Measurements from ENCODE around the gene TRIP12. TPM values are rescaled to one million over a fixed set of nuclear protein-coding genes. Genes with fewer than 3 reads are reported as not detected.

TRIP12 gene
- total RNA-seq, 1 donor from 2014 or later, result 162 TPM

- no peaks in the 10 kb centered on the region for H3K27me3 ChIP-seq
- no peak overlapping the region for H3K4me3 ChIP-seq
- H3K27ac ChIP-seq, result no peak overlapping the region
- no peaks in the 10 kb centered on the region for H3K4me1 ChIP-seq
- no peaks in the 10 kb centered on the region for H3K9me3 ChIP-seq
- no peak for DNase-seq (ENCODE audit: extremely low spot score in 2 of 2)
- TF ChIP-seq POLR2A (IDR thresholded peaks at IDR 0.05), result no peak
- TF ChIP-seq CTCF (IDR thresholded peaks at IDR 0.05), result no peak
- no peak for TF ChIP-seq POLR2AphosphoS5 (IDR thresholded peaks at IDR 0.05; ENCODE audit: insufficient read depth in 1 of 2, low read depth in 1 of 2)
- peaks cover 0 to 37% of the 10 kb centered on the region in 2 donors for H3K36me3 ChIP-seq
- intact Hi-C loops (cut with DNase I), result no loop called here
Measured at GRCh38 chr2:229860334-229860733, 61.5 kb downstream of the TRIP12 start.

GRCh38 chr2:229858351-229858750 is 63.5 kb downstream of the TRIP12 start:
- Histone ChIP-seq H3K4me1 (peaks cover 8% of the 10 kb centered on the region), H3K27me3 (no peaks in the 10 kb centered on the region), H3K9me3 (no peaks in the 10 kb centered on the region), H3K27ac (no peak overlapping the region), H3K36me3 (peaks cover 0 to 37% of the 10 kb centered on the region in 2 donors), H3K4me3 (no peak overlapping the region)
- no peak for DNase-seq (ENCODE audit: extremely low spot score in 2 of 2)
- intact Hi-C loops (cut with DNase I), result no loop called here
- TF ChIP-seq POLR2A (IDR thresholded peaks at IDR 0.05) (no peak), POLR2AphosphoS5 (IDR thresholded peaks at IDR 0.05; ENCODE audit: insufficient read depth in 1 of 2, low read depth in 1 of 2) (no peak), CTCF (IDR thresholded peaks at IDR 0.05) (no peak)

GRCh38 chr2:229857634-229858033 is 64.2 kb downstream of the TRIP12 start:
- Histone ChIP-seq H3K27ac (no peak overlapping the region), H3K36me3 (peaks cover 0 to 34% of the 10 kb centered on the region in 2 donors), H3K27me3 (no peaks in the 10 kb centered on the region), H3K4me1 (peaks cover 14% of the 10 kb centered on the region), H3K4me3 (no peak overlapping the region), H3K9me3 (no peaks in the 10 kb centered on the region)
- intact Hi-C loops (cut with DNase I), result no loop called here
- DNase-seq (ENCODE audit: extremely low spot score in 2 of 2), result no peak
- no peak for TF ChIP-seq POLR2AphosphoS5 (IDR thresholded peaks at IDR 0.05; ENCODE audit: insufficient read depth in 1 of 2, low read depth in 1 of 2)

- H3K4me3 ChIP-seq, result no peak overlapping the region
- intact Hi-C loops (cut with DNase I), result no loop called here
- no peaks in the 10 kb centered on the region for H3K27me3 ChIP-seq
- no peak overlapping the region for H3K27ac ChIP-seq
- no peaks in the 10 kb centered on the region for H3K9me3 ChIP-seq
- no peak for DNase-seq (ENCODE audit: extremely low spot score in 2 of 2)
- TF ChIP-seq CTCF (IDR thresholded peaks at IDR 0.05), result no peak
- TF ChIP-seq POLR2A (IDR thresholded peaks at IDR 0.05), result no peak
- H3K4me1 ChIP-seq, result peaks cover 22% of the 10 kb centered on the region
- H3K36me3 ChIP-seq, result peaks cover 0 to 34% of the 10 kb centered on the region in 2 donors
Measured at GRCh38 chr2:229856413-229856812, 65.4 kb downstream of the TRIP12 start.

- Histone ChIP-seq H3K27me3 (no peaks in the 10 kb centered on the region), H3K9me3 (no peaks in the 10 kb centered on the region), H3K4me3 (no peak overlapping the region), H3K4me1 (peaks cover 22% of the 10 kb centered on the region), H3K27ac (no peak overlapping the region), H3K36me3 (peaks cover 0 to 34% of the 10 kb centered on the region in 2 donors)
- intact Hi-C loops (cut with DNase I), result no loop called here
- no peak for TF ChIP-seq POLR2A (IDR thresholded peaks at IDR 0.05)
- no peak for TF ChIP-seq CTCF (IDR thresholded peaks at IDR 0.05)
- TF ChIP-seq POLR2AphosphoS5 (IDR thresholded peaks at IDR 0.05; ENCODE audit: insufficient read depth in 1 of 2, low read depth in 1 of 2), result no peak
- no peak for DNase-seq (ENCODE audit: extremely low spot score in 2 of 2)
Measured at GRCh38 chr2:229855116-229855515, 66.7 kb downstream of the TRIP12 start.

- Histone ChIP-seq H3K4me1 (peaks cover 41% of the 10 kb centered on the region), H3K4me3 (no peak overlapping the region), H3K36me3 (peaks cover 0 to 17% of the 10 kb centered on the region in 2 donors), H3K9me3 (no peaks in the 10 kb centered on the region), H3K27me3 (no peaks in the 10 kb centered on the region), H3K27ac (no peak overlapping the region)
- DNase-seq (ENCODE audit: extremely low spot score in 2 of 2), result no peak
- TF ChIP-seq POLR2A (IDR thresholded peaks at IDR 0.05) (no peak), CTCF (IDR thresholded peaks at IDR 0.05) (no peak), POLR2AphosphoS5 (IDR thresholded peaks at IDR 0.05; ENCODE audit: insufficient read depth in 1 of 2, low read depth in 1 of 2) (no peak)
- intact Hi-C loops (cut with DNase I), result no loop called here
Measured at GRCh38 chr2:229852565-229852964, 69.2 kb downstream of the TRIP12 start.
